Dedifferentiated amniotic fluid mesenchymal stem cell (primary cell): ENCODE results near the gene MTUS2.

Experiments
- DNase-seq: peaks from one replicate; pipeline ENCODE4 v3.0.0-alpha.2; 2016; ENCODE audit errors: extremely low spot score

MTUS2 gene

DNA sequence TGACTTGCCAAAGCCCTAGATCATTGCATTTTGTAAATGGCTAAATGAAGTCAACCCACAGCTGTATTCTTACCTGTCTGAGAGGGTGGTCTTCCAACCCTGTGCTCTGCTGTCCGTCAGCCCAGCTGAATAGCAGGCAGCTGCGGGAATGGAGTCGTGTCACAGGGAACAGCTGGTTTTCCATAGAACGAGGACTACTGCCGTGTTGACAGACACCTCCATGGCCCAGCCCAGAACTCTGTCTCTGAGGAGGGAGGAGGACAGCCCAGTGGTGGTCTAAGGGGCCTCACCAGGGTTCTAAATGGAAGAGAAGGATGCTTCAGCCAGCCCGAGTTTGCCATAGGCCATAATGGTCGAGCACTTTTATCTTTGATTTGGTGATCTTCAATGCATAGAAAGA lies 664.7 kb downstream of the MTUS2 start:
- no peak for DNase-seq

DNA sequence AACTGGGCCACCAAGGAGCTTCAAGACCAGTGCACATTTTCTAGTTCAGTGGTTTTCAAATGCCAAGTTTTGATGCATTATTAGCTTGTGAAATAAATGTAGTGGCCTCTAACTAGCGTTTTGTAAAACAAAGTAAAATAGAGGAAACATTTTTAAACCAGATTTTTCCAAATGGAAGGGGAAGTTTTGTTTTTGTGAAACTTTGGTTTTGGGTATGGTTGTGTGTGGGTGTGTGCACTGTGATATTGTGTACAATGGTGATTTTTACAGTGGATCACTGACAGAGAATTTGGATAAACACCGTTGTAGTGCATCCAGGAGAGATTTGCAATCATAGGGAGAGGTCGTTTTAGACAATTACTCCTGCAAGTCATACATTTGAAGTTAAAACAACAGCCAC lies 666.4 kb downstream of the MTUS2 start:
- no peak for DNase-seq

DNA sequence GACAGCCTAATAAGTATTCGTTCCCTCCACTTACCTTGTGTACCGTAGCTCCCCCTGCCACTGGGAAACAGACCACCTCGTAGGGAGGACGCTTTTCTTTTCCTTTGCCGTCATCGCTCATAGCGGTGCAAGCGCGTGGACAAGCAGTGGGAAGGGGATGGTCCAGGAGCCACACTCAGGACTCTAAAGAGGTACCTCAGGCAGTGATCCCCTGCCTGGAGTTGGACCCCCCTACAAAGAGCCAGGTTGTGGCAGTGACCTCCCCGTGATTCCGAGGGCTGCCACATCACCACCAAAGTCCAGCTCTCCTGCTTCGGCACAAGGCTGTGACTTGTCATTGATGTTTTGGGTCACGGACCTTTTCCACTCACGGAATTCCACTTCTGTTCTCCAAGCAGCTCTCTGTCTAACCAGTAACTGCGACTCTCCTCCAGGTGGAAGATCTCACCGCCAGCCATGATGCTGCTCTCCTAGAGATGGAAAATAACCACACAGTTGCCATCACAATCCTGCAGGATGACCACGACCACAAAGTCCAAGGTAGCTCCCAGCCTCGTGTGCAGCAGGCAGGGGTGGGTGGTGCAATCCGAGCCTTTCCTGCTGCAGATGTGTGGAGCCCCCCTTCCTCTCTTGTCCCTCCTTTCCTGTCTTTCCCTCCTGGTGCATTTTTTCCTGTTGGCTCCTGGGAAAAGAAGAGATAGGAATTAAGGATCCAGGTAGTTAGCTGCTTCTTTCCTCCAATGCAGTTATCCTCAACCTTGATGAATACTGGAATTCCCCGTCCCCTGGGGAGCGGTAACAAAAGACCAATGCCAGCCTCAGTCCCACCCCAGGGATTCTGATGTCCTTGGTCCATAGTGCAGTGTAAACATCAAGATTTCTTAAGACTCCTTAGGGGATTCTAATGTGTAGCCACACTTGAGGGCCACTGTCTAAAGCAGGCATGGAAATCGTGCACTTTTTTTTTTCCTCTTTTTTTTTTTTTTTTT lies 667.6 kb downstream of the MTUS2 start:
- no peak for DNase-seq

DNA sequence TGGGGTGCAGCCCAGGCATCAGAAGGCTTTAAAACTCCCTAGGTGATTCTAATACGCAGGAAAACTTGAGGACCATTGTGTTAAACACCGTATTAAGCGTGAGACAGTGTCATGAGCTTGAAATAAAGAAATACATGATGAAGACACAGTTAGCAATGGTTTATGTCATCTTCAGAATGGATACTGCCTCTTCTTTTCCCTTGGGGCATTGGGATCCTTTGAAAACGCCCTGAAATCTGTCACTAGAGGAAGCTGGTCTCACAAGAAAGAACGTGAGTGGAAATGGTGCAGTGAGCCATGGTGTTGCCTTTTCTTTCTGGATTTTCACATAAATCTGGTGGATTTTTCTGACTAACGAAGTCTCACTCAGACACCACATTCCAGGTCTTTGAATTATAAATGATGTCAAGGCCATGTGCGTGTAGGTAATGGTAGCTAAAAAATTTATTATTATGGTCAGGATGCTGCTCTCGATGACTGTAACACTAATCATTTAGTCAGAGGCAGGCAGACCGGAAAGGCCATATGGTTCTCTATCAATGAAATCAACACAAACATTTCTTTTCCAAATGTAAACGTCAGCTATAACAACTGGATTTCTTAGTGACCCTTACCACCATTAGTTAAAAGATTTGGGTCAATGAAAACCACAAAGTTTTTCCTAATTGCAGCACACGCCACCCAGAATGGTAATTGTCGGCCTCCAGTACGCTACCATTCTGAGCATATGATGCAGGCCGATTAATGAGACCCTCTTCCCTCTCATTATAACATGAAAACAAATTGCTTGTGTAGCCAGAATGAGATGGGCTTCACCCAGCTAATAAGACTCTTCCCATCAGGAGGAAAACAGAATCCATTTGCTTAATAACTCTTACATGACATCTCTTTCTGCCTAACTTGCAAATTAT lies 669.8 kb downstream of the MTUS2 start:
- DNase-seq: no peak

DNA sequence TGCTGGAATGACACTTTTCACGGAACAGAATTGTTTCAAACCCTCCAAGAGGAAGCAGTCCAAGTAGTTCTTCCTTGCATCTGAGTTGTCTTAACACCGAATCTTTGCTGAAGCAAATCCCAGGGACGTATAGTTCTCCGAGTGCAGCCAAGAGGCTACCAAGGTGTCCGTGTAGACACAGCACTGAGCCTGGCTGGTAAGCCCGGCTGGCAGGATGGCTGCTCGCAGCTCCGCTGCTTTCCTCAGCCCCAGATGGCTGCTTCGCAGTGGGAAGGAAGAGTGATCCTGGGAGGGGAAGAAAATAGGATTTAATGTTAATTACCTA lies 670.4 kb downstream of the MTUS2 start:
- DNase-seq: no peak

DNA sequence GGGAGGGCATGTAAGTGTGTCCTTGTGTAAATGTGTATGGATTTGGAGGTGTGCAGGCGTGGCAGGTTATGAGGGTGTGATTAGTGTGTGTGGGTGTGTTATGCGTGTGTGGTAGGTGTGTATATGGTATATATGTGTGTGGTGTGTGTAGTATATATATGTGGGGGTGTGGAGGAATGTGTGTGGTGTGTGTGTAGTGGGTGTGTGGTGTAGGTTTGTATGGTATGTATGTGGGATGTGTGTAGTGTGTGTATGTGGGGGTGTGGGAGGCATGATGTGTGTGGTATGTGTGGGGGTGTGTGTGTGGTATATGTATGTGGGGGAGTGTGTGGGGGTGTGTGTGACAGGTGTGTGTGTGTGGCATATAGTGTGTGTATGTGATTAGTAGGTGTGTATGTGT lies 671.1 kb downstream of the MTUS2 start:
- DNase-seq: no peak

DNA sequence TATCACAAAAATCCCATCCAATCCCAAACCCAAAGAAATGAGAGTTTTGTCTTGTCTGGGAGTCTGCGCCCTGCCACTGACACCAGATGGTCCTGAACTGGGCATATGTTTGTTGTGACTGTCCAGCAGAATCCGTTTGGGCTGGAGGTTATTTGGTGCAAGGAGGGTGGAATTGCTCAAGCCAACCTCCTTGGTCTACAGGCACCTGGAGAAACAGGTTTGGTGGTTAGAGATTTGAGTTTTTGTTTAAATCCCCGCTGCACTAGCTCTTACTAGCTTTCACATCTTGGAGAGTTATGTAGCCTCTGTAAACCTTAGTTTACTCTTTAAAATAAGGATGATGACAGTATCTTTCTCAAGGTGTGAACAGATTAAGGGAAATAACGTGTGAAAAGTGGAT lies 673.7 kb downstream of the MTUS2 start:
- no peak for DNase-seq

DNA sequence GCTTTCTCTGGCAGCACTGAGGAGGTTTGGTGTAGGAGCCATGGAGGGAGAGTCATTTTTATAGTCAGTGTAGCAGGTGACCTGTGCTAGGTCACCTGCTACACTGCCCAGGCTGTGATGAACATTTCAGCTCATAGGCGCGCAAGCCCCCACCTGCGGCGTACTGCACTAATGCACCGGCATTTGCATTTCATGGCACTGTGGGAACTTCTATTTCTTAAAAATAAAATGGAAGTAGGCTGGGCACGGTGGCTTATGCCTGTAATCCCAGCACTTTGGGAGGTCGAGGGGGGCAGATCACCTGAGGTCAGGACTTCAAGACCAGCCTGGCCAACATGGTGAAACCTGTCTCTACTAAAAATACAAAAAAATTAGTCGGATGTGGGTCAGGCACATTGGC lies 674.4 kb downstream of the MTUS2 start:
- no peak for DNase-seq

DNA sequence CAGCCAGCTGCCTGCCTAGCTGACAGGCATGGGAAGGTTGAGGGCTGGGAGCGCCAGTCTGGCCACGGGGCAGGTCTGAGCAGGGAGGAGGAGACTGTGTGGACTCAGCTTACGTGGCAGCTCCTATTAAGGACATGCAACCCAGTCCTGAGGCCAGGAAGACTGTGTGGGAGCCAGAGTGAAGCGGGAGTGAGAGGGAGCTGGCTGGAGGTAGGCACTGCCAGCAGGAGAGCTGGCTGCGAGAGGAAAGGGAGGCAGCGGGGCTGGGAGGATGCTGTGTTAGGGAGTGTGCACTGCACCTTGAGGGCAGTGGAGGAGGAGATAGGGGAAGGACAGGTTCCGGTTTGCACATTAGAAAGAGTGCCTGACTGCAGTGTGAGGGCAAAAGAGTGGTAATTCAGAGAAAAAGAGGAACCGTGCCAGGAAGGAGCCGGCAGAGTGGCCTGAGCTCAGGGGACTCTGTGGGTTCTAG lies 676.1 kb downstream of the MTUS2 start:
- no peak for DNase-seq

DNA sequence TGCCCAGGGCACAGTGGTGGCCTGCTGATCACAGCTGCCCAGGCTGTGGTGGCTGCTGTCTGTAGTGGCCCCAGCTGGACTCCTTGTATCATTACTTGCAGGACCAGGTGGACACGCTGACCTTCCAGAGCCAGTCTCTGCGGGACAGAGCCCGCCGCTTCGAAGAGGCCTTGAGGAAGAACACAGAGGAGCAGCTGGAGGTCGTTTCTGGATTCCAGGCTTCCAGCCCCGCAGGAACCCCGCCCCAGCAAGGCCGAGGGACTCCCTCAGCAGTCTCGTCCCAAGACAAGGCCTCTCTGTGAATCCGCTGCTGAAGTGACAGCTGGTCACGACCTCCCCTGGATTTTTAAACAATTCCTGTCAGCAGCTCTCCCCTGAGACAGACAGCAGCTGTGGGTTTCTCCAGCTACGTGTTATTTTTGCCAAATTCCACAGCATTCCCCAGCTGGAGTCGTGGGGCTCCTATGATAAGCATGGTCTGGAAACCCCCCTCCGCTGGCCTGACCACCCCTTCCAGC lies 677.1 kb downstream of the MTUS2 start:
- DNase-seq: no peak

DNA sequence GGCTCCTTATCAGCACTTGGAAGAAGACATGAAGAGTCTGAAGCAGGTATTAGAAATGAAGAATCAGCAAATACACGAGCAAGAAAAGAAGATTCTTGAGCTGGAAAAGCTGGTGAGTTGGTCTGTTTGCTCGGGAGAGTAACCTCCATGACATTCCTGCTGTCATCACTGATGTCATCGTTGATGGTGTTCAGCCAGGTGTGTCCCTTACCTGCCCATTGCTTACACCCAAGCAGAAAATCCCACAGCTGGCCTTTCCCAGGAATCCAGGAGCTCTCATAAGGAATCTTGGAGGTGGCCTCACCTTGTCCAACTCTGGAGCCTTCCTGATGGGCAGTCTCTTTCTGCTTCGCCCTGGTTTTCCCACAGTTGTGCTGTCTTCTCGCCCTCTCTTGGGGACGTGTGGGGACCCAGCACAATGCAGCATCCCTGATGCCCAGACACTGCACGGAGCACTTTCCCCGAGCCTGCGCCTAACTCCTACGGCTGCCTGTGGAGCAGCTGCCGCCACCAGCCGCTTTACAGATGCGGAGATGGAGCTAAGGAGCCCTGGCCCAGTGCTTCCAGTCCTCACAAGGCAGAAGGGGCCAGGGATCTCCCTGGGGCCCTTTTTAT lies 678.4 kb downstream of the MTUS2 start:
- no peak for DNase-seq

DNA sequence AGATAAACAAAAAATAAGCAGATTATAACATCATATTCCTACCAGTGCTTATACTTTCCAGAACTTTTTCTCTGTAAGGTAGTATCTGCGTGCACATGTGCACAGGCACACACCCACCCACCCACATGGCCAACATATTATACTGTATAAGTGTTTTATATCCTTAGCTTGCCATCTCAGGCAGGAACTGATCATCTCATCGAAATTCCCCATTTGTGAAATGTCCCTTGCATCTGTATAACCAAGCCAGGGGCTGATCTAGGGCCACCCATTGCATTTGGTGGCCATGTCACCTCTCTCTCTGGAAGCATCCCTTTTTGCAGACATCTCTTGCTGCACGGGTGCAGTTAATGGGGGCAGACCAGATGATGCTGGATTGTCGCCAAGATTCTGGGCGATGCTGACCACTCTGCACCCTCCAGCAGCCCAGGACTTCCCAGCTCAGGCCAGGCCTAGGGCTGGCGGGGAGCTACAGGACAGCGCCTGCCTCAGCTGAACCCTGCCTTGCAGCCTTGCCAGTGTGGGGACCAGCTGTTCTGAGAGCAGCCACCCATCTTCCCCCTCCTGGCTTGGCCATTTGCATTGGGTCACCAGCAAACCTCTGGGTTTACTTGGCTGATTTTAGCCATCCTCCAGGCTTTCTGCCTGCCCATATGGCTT lies 679.5 kb downstream of the MTUS2 start:
- no peak for DNase-seq

DNA sequence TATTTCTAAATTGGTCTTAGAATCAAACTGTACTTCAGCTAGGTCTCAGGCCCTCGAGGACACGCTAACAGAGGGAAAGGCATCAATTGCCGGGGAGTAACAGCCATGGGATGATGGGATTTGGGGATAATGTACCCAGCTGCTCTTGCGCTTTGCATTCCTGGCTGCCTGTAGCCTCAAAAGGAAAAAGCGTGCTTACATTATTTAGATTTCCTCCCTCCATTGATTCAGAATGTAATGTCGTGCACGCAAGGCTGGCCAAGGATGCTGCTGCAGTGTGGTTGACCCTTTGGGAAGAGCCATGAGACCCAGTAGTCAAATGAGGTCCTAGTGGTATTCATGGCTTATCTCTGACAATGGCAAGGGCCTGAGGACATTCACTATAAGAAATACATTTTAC lies 680.2 kb downstream of the MTUS2 start:
- DNase-seq: no peak

DNA sequence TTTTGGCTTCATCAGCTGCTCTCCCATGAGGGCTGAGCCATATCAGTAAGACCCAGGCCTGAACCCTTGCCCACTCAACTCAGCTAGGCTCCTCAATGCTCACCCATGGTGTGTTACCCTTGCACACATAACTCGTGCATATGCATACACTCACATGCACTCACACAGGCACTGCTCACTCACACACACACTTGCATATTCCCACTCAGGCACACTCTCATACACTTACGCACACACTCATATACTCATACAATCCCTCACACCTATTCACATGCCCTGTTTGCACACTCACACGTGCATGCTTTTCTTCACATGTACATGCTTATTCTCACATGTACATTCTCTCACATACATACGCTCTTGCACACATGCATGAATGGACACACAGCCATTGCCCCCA lies 681.5 kb downstream of the MTUS2 start:
- no peak for DNase-seq

DNA sequence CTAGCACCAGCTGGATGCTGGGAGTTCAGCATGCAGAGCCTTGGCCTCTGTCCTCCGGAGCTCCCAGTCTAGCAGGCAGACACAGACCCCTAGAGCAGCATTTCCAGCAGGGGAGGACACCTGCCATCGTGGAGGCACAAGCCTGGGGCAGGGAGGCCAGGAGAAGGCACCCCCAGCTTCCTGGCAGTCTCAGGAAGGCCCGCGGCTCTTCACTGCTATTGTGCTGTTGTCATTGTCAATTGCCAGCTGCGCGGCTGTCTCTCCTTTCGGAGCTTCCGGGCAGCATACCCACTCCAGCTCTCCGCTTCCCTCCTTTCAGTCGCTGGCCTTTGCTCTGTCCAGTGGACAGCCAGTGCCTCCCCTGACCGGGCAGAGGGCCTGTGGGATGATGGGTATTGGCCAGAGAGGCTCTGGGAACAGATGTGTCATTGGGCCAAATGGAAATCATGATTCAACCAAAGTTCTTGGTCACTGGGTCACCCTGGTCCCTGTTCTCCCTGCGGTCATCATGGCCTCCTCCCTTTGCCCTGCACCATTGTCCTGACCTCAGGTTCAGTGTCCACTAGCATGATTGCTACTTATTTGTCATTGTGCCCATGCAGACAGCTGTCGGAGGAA lies 682.4 kb downstream of the MTUS2 start:
- DNase-seq: no peak

DNA sequence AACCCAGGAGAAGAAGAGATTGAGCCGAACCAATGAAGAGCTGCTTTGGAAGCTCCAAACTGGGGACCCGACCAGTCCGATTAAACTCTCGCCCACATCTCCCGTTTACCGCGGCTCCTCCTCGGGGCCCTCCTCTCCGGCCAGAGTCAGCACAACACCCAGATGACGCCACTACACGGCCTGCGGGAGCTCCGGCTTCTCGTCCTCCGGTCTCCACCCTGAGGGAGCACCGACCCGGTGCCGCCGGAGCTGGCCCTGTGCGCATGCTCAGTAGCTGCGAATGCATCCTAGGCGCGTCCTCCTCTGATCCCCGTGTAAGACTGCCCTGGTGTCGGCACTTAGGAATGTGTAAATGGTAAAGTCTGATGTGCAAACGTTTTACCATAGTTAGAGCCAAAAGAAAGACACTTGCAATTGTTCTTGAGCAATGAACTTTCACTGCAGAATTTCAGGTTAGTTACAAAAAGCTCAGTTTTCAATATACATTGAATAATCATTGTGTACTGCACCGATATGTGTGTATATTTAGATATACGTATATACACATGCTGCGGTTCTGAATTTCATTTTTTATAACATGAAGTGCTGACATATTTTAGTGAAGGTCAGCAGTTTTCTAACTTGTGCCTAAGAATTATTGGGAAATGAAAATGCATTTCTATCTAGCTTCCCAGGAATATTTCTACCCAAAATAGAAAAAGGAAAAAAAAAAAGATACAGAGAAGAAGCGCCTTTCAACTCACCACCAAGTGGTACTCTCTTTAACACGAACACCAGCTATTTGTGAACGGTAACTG lies 683.1 kb downstream of the MTUS2 start:
- DNase-seq: no peak

DNA sequence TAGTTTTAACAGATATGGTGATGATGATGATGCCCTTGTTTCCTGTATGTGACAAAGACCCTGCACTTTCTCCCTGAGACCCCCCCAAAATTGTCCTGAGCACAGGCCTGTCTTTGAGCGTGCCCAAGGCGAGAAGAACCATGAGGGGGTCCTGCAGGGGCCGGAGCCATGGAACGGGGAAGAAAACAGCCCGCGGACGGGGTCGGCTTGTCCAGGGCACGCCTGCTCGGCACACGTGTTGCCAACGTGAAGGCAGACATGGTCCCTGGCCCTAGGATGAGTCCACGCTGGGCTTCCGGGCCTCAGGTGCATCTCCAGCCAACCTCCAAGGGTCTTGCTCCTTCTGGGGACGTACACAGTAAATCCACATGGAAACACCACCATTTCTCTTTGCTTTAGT lies 684.6 kb downstream of the MTUS2 start:
- no peak for DNase-seq

DNA sequence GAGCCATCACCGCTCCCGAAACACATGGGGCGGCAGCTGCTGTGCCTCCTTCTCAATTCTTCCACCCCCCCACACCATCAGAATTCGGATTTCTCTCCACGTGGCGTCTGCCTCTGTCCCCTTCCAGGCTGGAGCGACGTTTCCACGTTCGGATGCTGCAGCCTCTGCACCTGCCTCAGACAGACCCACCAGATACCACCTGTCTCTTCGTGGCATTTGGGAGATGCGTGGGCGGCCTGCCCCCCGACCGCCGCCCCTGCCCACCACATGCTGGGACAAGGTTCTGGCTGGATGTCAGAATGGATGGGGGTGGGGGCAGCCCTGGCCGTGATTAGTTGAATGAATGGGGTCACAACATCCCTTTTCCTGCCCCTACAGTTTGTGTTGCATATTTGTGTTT lies 685.4 kb downstream of the MTUS2 start:
- no peak for DNase-seq

DNA sequence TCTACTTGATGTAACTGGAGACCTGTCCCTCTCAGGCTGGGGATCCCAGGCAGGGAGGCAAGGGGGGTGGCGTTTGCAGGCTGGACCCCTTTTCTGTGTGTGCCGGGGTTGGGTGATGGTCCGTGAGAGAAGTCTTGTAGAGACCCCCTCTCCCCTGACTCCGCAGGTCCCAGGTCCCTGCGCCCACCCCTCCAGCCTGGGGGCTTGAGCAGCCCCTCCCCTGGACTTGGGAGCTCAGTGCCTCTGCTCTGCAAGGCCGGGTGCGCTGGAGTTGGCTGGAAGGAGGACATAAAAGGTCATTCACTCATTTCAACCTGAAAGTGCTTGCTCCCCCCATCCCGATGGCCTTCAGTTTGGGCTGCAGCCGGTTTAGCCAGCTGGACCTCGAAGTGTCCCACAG lies 685.8 kb downstream of the MTUS2 start:
- DNase-seq: no peak

DNA sequence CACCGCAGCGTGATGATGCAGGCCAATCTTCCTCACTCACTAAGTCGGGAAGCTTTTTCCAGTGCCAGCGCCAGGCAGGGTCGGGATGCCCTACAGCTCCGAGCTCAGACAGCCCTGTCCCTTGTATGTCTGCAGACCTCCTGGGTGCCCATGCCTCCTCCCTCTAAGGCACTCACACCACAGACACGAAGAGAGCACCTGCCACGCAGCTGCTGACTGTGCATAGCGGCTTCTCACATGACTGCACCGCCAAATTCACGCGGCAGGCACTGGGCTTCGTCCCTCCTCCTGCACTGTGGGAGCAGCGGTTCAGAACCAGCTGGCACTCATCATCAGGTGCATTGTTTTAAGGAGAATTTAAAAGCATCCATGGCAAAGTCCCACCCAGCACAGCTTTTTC lies 687.2 kb downstream of the MTUS2 start:
- DNase-seq: no peak
